Activated CD4-positive, CD25-positive, alpha-beta regulatory T cell treated with anti-CD3 and anti-CD28 coated beads, Interleukin-2, amount 50 U/mL, for 72 hours (primary cell): ENCODE measurements around the gene GNPTG.
"Not testable (repeated sequence)": the region's sequence is repeated elsewhere in the genome, so short reads cannot be mapped to it uniquely, and the experiment has no call there.

Source experiments
- DNase-seq: peaks from one replicate; pipeline ENCODE4 v3.0.0; 2021

GNPTG gene

GRCh38 chr16:1320097-1320496, 31.6 kb upstream of the GNPTG start:
- DNase-seq: no peak

GRCh38 chr16:1320658-1321240, 31.0 kb upstream of the GNPTG start:
- no peak for DNase-seq

GRCh38 chr16:1322407-1322806, 29.3 kb upstream of the GNPTG start:
- DNase-seq: no peak

- DNase-seq: no peak
These were observed 28.2 kb upstream of the GNPTG start for GRCh38 chr16:1323296-1324239.

- DNase-seq: no peak
These were observed 27.4 kb upstream of the GNPTG start for GRCh38 chr16:1324286-1324826.

- DNase-seq: no peak
These were observed 26.5 kb upstream of the GNPTG start for GRCh38 chr16:1325261-1325660.

- DNase-seq: no peak
These were observed 25.9 kb upstream of the GNPTG start for GRCh38 chr16:1325673-1326371.

- no peak for DNase-seq
These were observed 25.3 kb upstream of the GNPTG start for GRCh38 chr16:1326391-1326790.

GRCh38 chr16:1326946-1327618, 24.6 kb upstream of the GNPTG start:
- no peak for DNase-seq

- DNase-seq: no peak
These were observed 24.1 kb upstream of the GNPTG start for GRCh38 chr16:1327619-1327947.

GRCh38 chr16:1328136-1328535, 23.6 kb upstream of the GNPTG start:
- DNase-seq: not testable (repeated sequence)

- not testable (repeated sequence) for DNase-seq
These were observed 22.8 kb upstream of the GNPTG start for GRCh38 chr16:1328961-1329360.

- DNase-seq: peak; percentile 56
These were observed 21.3 kb upstream of the GNPTG start for GRCh38 chr16:1330260-1330914.

- no peak for DNase-seq
These were observed 20.6 kb upstream of the GNPTG start for GRCh38 chr16:1330931-1331711.

- DNase-seq: no peak
These were observed 19.8 kb upstream of the GNPTG start for GRCh38 chr16:1331712-1332617.

GRCh38 chr16:1332618-1333148, 19.0 kb upstream of the GNPTG start:
- no peak for DNase-seq

GRCh38 chr16:1333149-1333812, 18.4 kb upstream of the GNPTG start, which contains the start of gene BAIAP3:
Gene BAIAP3, plus strand, starts transcription at chr16:1333645. Its CDS starts 4,905 bp downstream, at chr16:1338550.
- DNase-seq: peak; percentile 61

- DNase-seq: no peak
These were observed 17.7 kb upstream of the GNPTG start for GRCh38 chr16:1333854-1334700.

GRCh38 chr16:1334739-1335138, 17.0 kb upstream of the GNPTG start:
- no peak for DNase-seq
